Measurements from ENCODE around the gene CREG1. TPM values are rescaled to one million over a fixed set of nuclear protein-coding genes. Genes with fewer than 3 reads are reported as not detected.
A peak's percentile ranks its signal among the peaks of the same experiment; 100 is the strongest.

Gene CREG1
- total RNA-seq (10 to 100 TPM in 1 of 2 donors, 1 to 10 TPM in 1; 7.3 to 12.6 TPM), total RNA-seq (9.1 to 9.4 reads per million in 2 donors)

DNA sequence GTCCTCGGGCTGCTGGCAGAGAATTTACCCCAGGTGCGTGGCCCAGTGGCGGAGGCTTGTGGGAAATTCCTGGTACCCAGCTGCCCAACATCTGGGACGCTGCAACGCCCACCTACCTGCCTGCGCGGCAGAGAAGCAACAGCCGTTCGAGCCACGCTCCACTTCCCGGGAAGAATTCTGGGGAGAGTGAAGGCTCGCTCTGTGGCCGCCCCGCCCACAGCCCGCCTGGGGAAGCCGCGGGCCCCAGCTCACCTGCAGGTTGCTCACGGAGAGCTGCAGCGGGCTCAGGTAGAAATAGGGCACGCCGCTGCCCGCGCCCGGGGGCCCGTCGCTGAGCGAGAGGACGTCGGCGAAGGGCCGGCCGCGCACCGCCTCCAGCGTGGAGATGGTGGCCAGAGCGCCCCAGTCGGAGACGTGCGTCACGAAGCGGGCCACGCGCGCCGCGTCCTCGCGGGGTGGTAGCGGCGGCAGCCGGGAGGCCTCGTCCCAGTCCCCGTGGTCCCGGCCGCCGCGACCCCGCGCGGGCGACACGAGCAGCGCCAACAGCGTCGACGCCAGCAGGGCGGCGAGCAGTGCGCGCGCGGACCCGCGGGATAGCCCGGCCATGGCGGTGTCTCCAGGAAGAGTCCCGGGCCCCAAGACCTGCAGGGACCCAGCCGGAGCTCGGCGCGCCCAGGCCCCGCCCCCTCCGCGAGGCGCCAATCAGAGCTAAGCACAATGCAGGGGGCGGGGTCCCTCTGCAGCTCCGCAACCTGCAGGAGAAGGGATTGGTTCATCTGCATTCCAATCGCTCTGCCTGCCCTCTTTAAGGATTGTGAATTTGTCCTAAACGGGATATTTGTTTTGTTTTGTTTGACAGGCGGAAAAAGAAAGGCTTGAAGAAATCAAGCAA lies at the start of gene CREG1:
Gene CREG1, minus strand, starts transcription at position 627 of the 892 bp plus-strand sequence.
- Mint-ChIP-seq H3K4me1 (peaks cover 23% of the 10 kb centered on the region), H3K27me3 (peaks cover 5% of the 10 kb centered on the region), H3K27ac (peak within 1 kb of the TSS; percentile 53), H3K36me3 (ENCODE audit: low read depth) (no peaks in the 10 kb centered on the region), H3K4me3 (peak within 1 kb of the TSS; percentile 89)
- peak; percentile 79 to 89 (median 89) for DNase-seq
- no peaks in the 10 kb centered on the region for H3K9me3 ChIP-seq (ENCODE audit: control insufficient read depth, low read length, poor library complexity, severe bottlenecking)
- ATAC-seq = peak; percentile 99

- Mint-ChIP-seq H3K4me3 (peak overlapping the region; percentile 43), H3K4me1 (peaks cover 33% of the 10 kb centered on the region), H3K36me3 (ENCODE audit: low read depth) (peaks cover 2% of the 10 kb centered on the region), H3K27ac (peak overlapping the region; percentile 87), H3K27me3 (no peaks in the 10 kb centered on the region)
- DNase-seq (no peak), ATAC-seq (peak; percentile 35)
- H3K9me3 ChIP-seq (ENCODE audit: control insufficient read depth, low read length, poor library complexity, severe bottlenecking) = no peaks in the 10 kb centered on the region
These were observed 49.3 kb upstream of the CREG1 start for GRCh38 chr1:167602840-167603239.

- Mint-ChIP-seq H3K27ac (peak overlapping the region; percentile 87), H3K27me3 (no peaks in the 10 kb centered on the region), H3K4me1 (peaks cover 33% of the 10 kb centered on the region), H3K4me3 (peak overlapping the region; percentile 33), H3K36me3 (ENCODE audit: low read depth) (peaks cover 2% of the 10 kb centered on the region)
- DNase-seq (no peak), ATAC-seq (peak; percentile 56)
- no peaks in the 10 kb centered on the region for H3K9me3 ChIP-seq (ENCODE audit: control insufficient read depth, low read length, poor library complexity, severe bottlenecking)
These were observed 48.2 kb upstream of the CREG1 start for GRCh38 chr1:167601442-167602383.

GRCh38 chr1:167599957-167600581 lies 46.5 kb upstream of the CREG1 start:
- DNase-seq = no peak
- peak; percentile 84 for ATAC-seq
- Mint-ChIP-seq H3K27me3 (no peaks in the 10 kb centered on the region), H3K4me1 (peaks cover 33% of the 10 kb centered on the region), H3K27ac (peak overlapping the region; percentile 87), H3K36me3 (ENCODE audit: low read depth) (peaks cover 2% of the 10 kb centered on the region), H3K4me3 (peak overlapping the region; percentile 45)
- no peaks in the 10 kb centered on the region for H3K9me3 ChIP-seq (ENCODE audit: control insufficient read depth, low read length, poor library complexity, severe bottlenecking)

GRCh38 chr1:167594822-167595221 lies 41.3 kb upstream of the CREG1 start:
- peaks cover 4% of the 10 kb centered on the region for H3K4me1 Mint-ChIP-seq
- H3K27ac Mint-ChIP-seq = no peak overlapping the region
- no peak overlapping the region for H3K4me3 Mint-ChIP-seq
- ATAC-seq (no peak), DNase-seq (no peak)
- H3K27me3 Mint-ChIP-seq = no peaks in the 10 kb centered on the region
- no peaks in the 10 kb centered on the region for H3K9me3 ChIP-seq (ENCODE audit: control insufficient read depth, low read length, poor library complexity, severe bottlenecking)
- peaks cover 2% of the 10 kb centered on the region for H3K36me3 Mint-ChIP-seq (ENCODE audit: low read depth)

DNA sequence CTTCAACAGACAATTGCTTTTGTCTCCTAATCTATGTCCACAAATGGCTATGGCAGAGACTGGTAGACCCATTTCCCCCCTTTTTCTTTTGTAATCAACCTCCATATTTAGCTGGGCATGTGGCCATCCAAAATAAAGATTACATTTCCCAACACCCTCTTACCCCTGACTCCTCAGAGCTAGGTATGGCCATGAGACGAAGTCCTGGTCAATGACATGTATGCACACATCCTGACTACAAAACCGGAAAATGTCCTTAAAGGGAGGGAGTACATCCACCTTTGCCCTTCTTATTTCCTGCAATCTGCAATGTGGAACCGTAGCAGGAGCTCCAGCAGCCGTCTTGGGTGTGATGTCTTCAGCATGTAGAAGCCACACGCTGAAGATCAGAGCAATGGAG lies 40.3 kb upstream of the CREG1 start:
- H3K27me3 Mint-ChIP-seq = no peaks in the 10 kb centered on the region
- no peak for ATAC-seq
- H3K9me3 ChIP-seq (ENCODE audit: control insufficient read depth, low read length, poor library complexity, severe bottlenecking) = no peaks in the 10 kb centered on the region
- peaks cover 2% of the 10 kb centered on the region for H3K4me1 Mint-ChIP-seq
- DNase-seq = no peak
- H3K27ac Mint-ChIP-seq = no peak overlapping the region
- peaks cover under 1% of the 10 kb centered on the region for H3K36me3 Mint-ChIP-seq (ENCODE audit: low read depth)
- H3K4me3 Mint-ChIP-seq = no peak overlapping the region

DNA sequence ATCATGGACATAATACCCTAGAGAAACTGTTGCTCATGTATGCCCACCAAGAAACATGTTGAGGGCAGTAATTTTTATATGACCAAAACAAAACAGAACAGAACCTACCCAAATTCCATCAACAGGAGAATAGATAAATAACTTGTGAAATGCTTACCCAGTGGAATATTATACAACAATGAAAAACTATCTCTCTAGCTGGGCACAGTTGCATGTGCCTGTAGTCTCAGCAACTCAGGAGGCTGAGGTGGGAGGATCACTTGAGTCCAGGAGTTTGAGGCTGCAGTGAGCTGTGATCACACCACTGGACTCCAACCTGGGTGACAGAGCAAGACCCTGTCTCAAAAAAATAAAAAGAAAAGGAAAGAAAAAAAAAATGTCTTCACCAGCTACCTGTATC lies 38.9 kb upstream of the CREG1 start:
- no peaks in the 10 kb centered on the region for H3K36me3 Mint-ChIP-seq (ENCODE audit: low read depth)
- H3K27ac Mint-ChIP-seq = no peak overlapping the region
- DNase-seq (no peak), ATAC-seq (no peak)
- no peaks in the 10 kb centered on the region for H3K27me3 Mint-ChIP-seq
- no peaks in the 10 kb centered on the region for H3K9me3 ChIP-seq (ENCODE audit: control insufficient read depth, low read length, poor library complexity, severe bottlenecking)
- H3K4me1 Mint-ChIP-seq = peaks cover 5% of the 10 kb centered on the region
- H3K4me3 Mint-ChIP-seq = no peak overlapping the region

DNA sequence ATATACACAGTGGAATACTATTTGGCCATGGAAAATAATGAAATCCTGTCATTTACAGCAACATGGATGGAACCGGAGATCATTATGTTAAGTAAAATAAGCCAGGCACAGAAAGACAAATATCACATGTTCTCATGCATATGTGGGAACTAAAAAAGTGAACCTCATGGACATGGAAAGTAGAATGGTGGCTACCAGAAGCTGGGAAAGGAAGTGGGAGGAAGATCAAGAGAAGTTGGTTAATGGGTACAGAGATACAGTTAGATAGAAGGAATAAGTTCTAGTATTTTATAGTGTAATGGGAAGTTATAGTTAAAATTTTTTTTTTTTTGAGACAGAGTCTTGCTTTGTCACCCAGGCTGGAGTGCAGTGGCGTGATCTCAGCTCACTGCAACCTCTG lies 34.8 kb upstream of the CREG1 start:
- DNase-seq (no peak), ATAC-seq (no peak)
- Mint-ChIP-seq H3K27me3 (no peaks in the 10 kb centered on the region), H3K27ac (no peak overlapping the region), H3K4me1 (peaks cover 6% of the 10 kb centered on the region), H3K36me3 (ENCODE audit: low read depth) (no peaks in the 10 kb centered on the region), H3K4me3 (no peak overlapping the region)
- no peaks in the 10 kb centered on the region for H3K9me3 ChIP-seq (ENCODE audit: control insufficient read depth, low read length, poor library complexity, severe bottlenecking)

- peaks cover 5% of the 10 kb centered on the region for H3K4me1 Mint-ChIP-seq
- H3K27me3 Mint-ChIP-seq = no peaks in the 10 kb centered on the region
- DNase-seq (no peak), ATAC-seq (no peak)
- no peaks in the 10 kb centered on the region for H3K36me3 Mint-ChIP-seq (ENCODE audit: low read depth)
- no peaks in the 10 kb centered on the region for H3K9me3 ChIP-seq (ENCODE audit: control insufficient read depth, low read length, poor library complexity, severe bottlenecking)
- no peak overlapping the region for H3K4me3 Mint-ChIP-seq
- no peak overlapping the region for H3K27ac Mint-ChIP-seq
These were observed 34.3 kb upstream of the CREG1 start for GRCh38 chr1:167587872-167588271.

GRCh38 chr1:167587342-167587741 lies 33.8 kb upstream of the CREG1 start:
- peaks cover 5% of the 10 kb centered on the region for H3K4me1 Mint-ChIP-seq
- H3K4me3 Mint-ChIP-seq = no peak overlapping the region
- no peak overlapping the region for H3K27ac Mint-ChIP-seq
- DNase-seq (no peak), ATAC-seq (no peak)
- no peaks in the 10 kb centered on the region for H3K27me3 Mint-ChIP-seq
- no peaks in the 10 kb centered on the region for H3K9me3 ChIP-seq (ENCODE audit: control insufficient read depth, low read length, poor library complexity, severe bottlenecking)
- H3K36me3 Mint-ChIP-seq (ENCODE audit: low read depth) = no peaks in the 10 kb centered on the region

GRCh38 chr1:167584581-167584980 lies 31.0 kb upstream of the CREG1 start:
- no peak overlapping the region for H3K4me3 Mint-ChIP-seq
- H3K4me1 Mint-ChIP-seq = peaks cover 5% of the 10 kb centered on the region
- no peak for ATAC-seq
- peaks cover under 1% of the 10 kb centered on the region for H3K27me3 Mint-ChIP-seq
- DNase-seq = no peak
- H3K36me3 Mint-ChIP-seq (ENCODE audit: low read depth) = no peaks in the 10 kb centered on the region
- no peaks in the 10 kb centered on the region for H3K9me3 ChIP-seq (ENCODE audit: control insufficient read depth, low read length, poor library complexity, severe bottlenecking)
- peak overlapping the region; percentile 41 for H3K27ac Mint-ChIP-seq

GRCh38 chr1:167582722-167583121 lies 29.2 kb upstream of the CREG1 start:
- H3K9me3 ChIP-seq (ENCODE audit: control insufficient read depth, low read length, poor library complexity, severe bottlenecking) = no peaks in the 10 kb centered on the region

DNA sequence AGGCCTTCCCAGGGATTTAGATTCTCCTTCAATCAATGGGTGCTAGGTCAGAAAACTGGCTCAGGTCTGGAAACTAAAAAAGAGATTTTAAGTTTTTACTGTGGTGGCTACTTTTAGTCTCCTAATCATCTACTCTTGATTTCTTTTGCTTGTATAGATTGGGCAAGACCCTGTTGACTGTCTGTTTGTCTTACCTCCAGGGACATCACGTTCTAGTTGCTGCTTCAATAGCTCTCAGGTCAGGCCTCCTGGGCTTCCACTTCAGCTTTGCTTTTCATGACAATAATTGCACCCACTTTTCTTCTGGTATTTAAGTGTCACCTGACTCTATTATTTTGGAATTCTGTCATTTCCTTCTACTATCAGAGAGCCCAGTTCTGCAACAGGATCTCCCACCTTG lies 28.5 kb upstream of the CREG1 start:
- no peak for DNase-seq
- no peak for ATAC-seq

More at GRCh38 chr1:167582722-167583121, 29.2 kb upstream of the CREG1 start:
- ATAC-seq = no peak
- no peak overlapping the region for H3K27ac Mint-ChIP-seq
- no peak for DNase-seq
- no peak overlapping the region for H3K4me3 Mint-ChIP-seq
- peaks cover 2% of the 10 kb centered on the region for H3K4me1 Mint-ChIP-seq
- peaks cover 15% of the 10 kb centered on the region for H3K27me3 Mint-ChIP-seq
- no peaks in the 10 kb centered on the region for H3K36me3 Mint-ChIP-seq (ENCODE audit: low read depth)

More for the DNA sequence above, 28.5 kb upstream of the CREG1 start:
- Mint-ChIP-seq H3K4me3 (no peak overlapping the region), H3K4me1 (no peaks in the 10 kb centered on the region), H3K27ac (no peak overlapping the region), H3K27me3 (peaks cover 17% of the 10 kb centered on the region), H3K36me3 (ENCODE audit: low read depth) (no peaks in the 10 kb centered on the region)
- H3K9me3 ChIP-seq (ENCODE audit: control insufficient read depth, low read length, poor library complexity, severe bottlenecking) = no peaks in the 10 kb centered on the region

Measured in T-helper 17 cell (primary cell).